Thymus (tissue), 11 donors: ENCODE measurements around the gene LIMS2. TPM values are rescaled to one million over a fixed set of nuclear protein-coding genes. Genes with fewer than 3 reads are reported as not detected.

Source experiments
- DNase-seq, 9 donors: peaks; one replicate each; pipeline ENCODE4 v3.0.0-alpha.2; 2013; ENCODE audit warnings: low spot score in 9 of 9, low read depth in 6 of 9, missing footprints in 1 of 9
- H3K27ac ChIP-seq, 2 donors: one replicate each; pipeline ENCODE4 v1.5.1; 2013; ENCODE audit warnings: control low read depth in 1 of 2, low read depth in 1 of 2, low read length in 1 of 2, mild to moderate bottlenecking in 1 of 2, moderate library complexity in 1 of 2
- H3K27me3 ChIP-seq, 2 donors: one replicate each; pipeline ENCODE4 v1.5.1; 2013; ENCODE audit warnings: low read length in 1 of 2; ENCODE audit not compliant: control insufficient read depth in 2 of 2, insufficient read depth in 1 of 2
- H3K36me3 ChIP-seq, 2 donors: one replicate each; pipeline ENCODE4 v1.5.1; 2013; ENCODE audit warnings: low read length in 1 of 2, mild to moderate bottlenecking in 1 of 2, moderate library complexity in 1 of 2; ENCODE audit not compliant: control insufficient read depth in 2 of 2, insufficient read depth in 2 of 2
- H3K4me1 ChIP-seq, 2 donors: one replicate each; pipeline ENCODE4 v1.5.1; 2013; ENCODE audit warnings: low read length in 2 of 2; ENCODE audit not compliant: control insufficient read depth in 2 of 2, insufficient read depth in 2 of 2
- H3K4me3 ChIP-seq, 2 donors: one replicate each; pipeline ENCODE4 v1.5.1; 2013; ENCODE audit warnings: low read length in 2 of 2, control low read depth in 1 of 2, mild to moderate bottlenecking in 1 of 2
- H3K9me3 ChIP-seq, 2 donors: one replicate each; pipeline ENCODE4 v1.5.1; 2013; ENCODE audit warnings: low read length in 1 of 2, mild to moderate bottlenecking in 1 of 2; ENCODE audit not compliant: control insufficient read depth in 2 of 2, insufficient read depth in 1 of 2
- WGBS: extraction: QIAGEN DNeasy Blood & Tissue Kit; methylation state at CpG from one replicate; pipeline ENCODE4 v1.1.7; 2013; 5-methylcytosine and 5-hydroxymethylcytosine counted together
- polyA plus RNA-seq: library from polyadenylated mRNA; stranded (reverse); fragments of 200-250 nt; gene quantifications from one replicate; pipeline ENCODE4 v1.2.3, GENCODE V29; 2013
- total RNA-seq: library from RNA; stranded (reverse); fragments of 120-200 nt; gene quantifications from one replicate; pipeline ENCODE4 v1.2.4, GENCODE V29; 2013
- donor health status: healthy.

Gene LIMS2
- total and polyA plus RNA-seq, 2 donors = 8.7 to 45.1 TPM

DNA sequence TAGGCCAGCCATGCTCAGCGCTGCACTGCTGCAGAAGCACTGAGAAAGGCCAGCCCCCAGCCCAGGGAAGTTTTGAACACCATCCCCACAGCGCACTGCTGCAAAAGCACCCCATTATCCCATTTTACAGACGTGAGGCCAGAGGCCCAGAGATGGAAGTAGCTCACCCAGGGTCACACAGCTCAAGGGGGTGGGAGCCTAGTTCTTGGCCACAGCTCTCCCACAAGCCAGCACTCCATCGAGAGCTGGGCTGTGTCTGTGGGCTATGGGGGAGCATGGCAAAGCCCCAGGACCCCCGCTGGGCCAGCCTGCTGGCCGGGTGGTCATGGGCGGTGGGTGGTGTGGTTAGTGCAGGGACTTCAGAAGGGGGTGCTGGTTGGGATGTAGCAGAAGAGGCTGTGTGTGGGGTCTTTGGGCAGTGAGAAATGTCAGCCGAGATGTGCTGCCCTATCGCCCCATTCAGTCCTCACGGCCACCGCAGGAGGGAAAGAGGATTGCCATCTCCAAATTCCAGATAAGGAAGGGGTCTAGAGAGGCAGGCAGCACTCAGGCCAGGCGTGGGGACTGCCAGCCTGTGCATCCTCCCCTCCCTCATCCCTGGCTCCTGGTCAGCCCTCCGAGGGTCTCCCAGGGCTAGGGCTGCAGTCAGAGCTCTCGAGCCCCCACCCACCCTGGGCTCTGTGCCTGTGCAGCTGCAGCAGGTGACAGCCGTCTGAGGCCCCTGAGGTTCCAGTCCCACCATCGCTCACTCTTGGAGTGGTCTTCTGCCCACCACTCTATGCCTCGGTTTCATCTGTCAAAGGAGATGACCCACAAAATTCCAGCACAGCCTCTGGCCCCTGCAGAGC, 46.3 kb downstream of the LIMS2 start:
- H3K9me3 ChIP-seq = no peaks in the 10 kb centered on the region
- H3K27me3 ChIP-seq = peaks cover 0 to 11% of the 10 kb centered on the region in 2 donors
- 95% methylated on average over 17 of the region's 17 CpGs for WGBS
- no peak overlapping the region for H3K27ac ChIP-seq
- DNase-seq = no peak
- H3K4me1 ChIP-seq = peaks cover 15 to 52% of the 10 kb centered on the region in 2 donors
- no peak overlapping the region for H3K4me3 ChIP-seq
- no peaks in the 10 kb centered on the region for H3K36me3 ChIP-seq

DNA sequence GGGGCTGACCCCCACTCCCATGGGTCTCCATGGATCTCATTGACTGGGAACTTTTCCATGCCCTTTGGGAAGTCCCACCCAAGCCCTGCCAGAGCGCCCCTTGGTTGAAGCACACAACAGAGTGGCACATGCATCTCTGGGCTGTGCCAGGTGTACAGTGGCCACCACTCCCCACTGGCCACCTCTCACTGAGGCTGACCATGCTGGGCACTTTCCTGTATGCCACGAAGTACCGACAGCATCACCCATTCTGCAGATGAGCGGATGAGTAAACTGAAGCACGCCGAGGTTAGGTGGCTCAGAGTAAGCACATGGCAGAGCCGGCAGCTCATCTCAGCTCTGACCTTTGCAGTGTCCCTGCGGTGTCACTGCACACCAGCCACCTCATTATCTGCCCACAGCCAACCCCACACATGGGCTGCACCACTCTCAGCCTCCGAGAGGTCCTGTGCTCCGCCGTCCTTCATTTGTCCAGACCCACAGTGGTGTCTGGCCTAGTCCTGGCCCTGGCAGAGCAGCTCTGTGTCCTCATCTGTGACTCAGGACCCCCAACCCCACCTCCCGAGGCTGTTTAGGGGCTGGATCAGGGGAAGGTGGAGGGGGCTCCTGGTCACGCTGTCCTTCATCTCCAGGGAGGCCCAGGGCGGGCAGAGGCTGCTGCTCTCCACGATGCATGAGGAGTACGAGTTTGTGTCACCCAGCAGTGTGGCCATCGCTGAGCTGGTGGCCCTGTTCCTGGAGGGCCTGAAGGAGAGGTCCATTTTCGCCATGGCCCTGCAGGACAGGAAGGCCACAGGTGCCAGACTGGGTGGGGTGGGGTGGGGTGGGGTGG, 47.4 kb downstream of the LIMS2 start:
- Histone ChIP-seq H3K4me3 (no peak overlapping the region), H3K9me3 (peaks cover 0 to 4% of the 10 kb centered on the region in 2 donors), H3K36me3 (no peaks in the 10 kb centered on the region), H3K27me3 (peaks cover 0 to 11% of the 10 kb centered on the region in 2 donors), H3K4me1 (peaks cover 10 to 52% of the 10 kb centered on the region in 2 donors), H3K27ac (no peak overlapping the region)
- WGBS = 97% methylated on average over 18 of the region's 18 CpGs
- no peak for DNase-seq

DNA sequence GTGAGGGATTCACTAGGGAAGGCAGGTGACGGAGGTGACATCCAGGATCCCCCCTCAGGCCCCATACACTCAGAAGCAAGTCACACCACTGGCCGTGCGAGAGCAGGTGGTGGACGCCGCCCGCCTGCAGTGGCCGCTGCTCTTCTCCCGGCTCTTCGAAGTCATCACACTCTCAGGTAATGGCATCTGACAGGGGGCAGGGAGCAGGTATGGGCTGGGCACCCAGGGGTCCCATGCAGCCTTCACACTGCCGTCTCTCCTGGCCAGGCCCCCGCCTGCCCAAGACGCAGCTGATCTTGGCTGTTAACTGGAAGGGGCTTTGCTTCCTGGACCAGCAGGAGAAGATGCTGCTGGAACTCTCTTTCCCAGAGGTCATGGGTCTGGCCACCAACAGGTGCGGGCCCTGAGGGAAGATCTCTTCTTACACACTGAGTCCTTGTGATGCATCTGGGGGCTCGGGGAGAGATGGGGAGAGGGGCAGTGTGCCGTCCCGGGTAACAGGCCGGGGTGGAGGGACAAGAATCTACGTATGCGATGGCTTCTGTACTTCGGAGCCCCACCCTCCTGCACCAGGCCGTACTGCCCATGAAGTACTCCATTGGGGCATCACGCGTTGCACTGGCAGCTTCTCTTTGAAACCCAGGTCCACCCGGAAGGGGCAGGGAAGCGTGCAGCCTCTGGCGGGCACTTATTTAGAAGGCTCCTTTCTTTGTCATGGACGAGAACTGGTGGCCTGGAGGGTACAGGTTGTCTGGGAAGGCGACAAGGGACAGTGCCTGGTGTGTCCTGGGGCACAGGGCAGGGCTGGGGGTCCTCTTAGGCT, 48.2 kb downstream of the LIMS2 start:
- Histone ChIP-seq H3K36me3 (no peaks in the 10 kb centered on the region), H3K4me1 (peaks cover 2 to 50% of the 10 kb centered on the region in 2 donors), H3K27me3 (peaks cover 0 to 11% of the 10 kb centered on the region in 2 donors), H3K4me3 (no peak overlapping the region), H3K9me3 (peaks cover 0 to 4% of the 10 kb centered on the region in 2 donors), H3K27ac (no peak overlapping the region)
- no peak for DNase-seq
- 97% methylated on average over 28 of the region's 28 CpGs for WGBS

DNA sequence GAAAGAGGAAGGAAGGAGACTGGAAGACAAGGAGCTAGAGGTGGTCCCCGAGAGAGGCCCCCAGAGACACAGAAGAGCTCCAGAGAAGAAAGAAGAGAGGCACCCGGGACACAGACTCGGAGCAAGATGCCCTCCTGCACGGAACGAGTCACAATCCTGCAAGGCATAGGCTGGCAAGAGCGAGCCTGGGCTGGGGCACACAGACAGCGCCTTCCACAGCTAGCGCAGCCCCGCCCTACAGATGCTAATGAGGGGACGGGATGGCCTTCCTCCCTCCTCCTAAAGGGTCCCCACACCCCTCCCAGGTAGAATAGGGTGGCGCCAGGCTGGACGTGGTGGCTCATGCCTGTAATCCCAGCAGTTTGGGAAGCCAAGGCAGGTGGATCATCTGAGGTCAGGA, 49.2 kb downstream of the LIMS2 start:
- Histone ChIP-seq H3K4me3 (no peak overlapping the region), H3K27me3 (peaks cover 0 to 11% of the 10 kb centered on the region in 2 donors), H3K27ac (no peak overlapping the region), H3K36me3 (no peaks in the 10 kb centered on the region), H3K9me3 (peaks cover 0 to 4% of the 10 kb centered on the region in 2 donors), H3K4me1 (peaks cover 0 to 41% of the 10 kb centered on the region in 2 donors)
- 89% methylated on average over 12 of the region's 12 CpGs for WGBS
- DNase-seq = no peak

DNA sequence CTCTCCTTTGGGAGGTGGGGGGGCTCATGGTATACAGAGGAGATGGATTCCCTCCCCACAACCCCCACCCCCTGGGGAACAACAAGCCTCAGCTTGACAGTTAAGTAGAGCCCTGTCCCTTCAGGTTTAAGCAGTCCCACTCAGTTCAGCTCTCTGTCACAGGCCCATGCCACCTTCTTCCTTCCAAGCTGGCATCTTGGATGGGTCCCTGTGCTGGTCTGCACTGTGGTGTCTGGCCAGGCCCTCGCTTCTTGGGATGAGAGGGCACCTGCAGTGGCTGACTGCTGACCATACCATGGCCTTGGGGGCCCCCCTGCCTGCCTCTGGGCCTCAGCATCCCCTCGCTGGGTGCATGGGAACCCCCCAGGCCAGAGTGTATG, 49.8 kb downstream of the LIMS2 start:
- no peak overlapping the region for H3K4me3 ChIP-seq
- WGBS = 93% methylated on average over 2 of the region's 2 CpGs
- H3K4me1 ChIP-seq = peaks cover 0 to 37% of the 10 kb centered on the region in 2 donors
- H3K9me3 ChIP-seq = peaks cover 0 to 4% of the 10 kb centered on the region in 2 donors
- no peaks in the 10 kb centered on the region for H3K36me3 ChIP-seq
- no peak for DNase-seq
- H3K27me3 ChIP-seq = peaks cover 0 to 11% of the 10 kb centered on the region in 2 donors
- H3K27ac ChIP-seq = no peak overlapping the region

DNA sequence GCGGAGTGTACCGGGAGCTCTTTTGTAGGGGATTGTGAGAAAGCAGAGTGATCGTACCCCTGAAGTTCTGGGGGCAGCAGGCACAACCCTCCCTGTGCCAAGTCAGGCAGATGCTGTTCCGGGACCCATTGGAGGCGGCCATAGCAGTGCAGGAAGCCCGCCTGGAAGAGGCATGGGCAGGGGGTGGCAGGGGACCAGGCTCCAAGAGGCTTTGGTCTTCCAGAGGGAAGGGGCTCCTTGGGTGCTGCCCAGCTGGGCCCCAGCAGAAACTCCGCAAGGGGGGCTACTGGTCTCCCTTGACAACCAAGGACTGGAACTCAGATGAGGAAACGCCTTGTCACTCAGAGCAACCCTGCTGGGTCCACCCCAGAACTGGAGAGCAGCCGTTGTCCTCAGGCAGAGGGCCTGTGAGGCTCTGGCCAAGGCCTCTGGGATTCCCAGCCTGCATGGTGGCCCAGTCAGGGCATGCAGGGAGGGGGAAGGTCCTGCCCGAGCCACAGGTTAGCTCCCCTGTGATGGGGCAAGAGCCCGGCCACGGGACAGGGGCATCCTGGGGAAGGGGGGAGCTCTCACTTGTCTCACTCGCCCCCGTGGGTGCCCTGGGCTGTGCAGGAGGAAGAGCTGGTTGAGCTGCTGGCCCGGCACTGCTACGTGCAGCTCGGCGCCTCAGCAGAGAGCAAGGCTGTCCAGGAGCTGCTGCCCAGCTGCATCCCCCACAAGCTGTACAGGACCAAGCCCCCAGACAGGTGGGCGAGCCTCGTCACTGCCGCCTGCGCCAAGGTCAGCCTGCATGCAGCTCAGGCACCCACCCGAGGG, 50.4 kb downstream of the LIMS2 start:
- Histone ChIP-seq H3K27ac (no peak overlapping the region), H3K9me3 (peaks cover 0 to 4% of the 10 kb centered on the region in 2 donors), H3K27me3 (peaks cover 0 to 11% of the 10 kb centered on the region in 2 donors), H3K4me1 (peaks cover 3 to 37% of the 10 kb centered on the region in 2 donors), H3K4me3 (no peak overlapping the region), H3K36me3 (no peaks in the 10 kb centered on the region)
- WGBS = 95% methylated on average over 23 of the region's 23 CpGs
- no peak for DNase-seq

DNA sequence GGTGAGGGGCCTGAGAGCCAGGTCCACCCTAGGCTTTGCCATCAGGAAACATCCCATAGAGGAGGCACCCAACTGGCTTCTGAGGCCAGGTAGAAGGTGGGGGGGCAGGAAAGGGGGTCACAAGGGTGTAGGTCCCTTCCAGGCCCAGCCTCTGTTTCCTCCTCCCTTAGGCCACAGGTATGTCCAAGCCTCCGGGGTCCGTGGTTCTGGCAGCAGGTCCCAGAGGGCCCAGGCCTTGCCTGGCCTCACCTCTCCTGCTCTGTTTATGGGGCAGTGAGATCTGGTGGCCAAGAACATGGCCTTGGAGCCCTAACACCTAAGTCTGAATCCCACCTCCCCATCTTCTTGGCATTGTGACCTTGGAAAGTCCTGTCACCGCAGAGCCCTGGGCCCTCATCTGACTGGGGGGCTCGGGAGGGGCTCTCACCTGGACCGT, 51.0 kb downstream of the LIMS2 start:
- Histone ChIP-seq H3K9me3 (peaks cover 0 to 4% of the 10 kb centered on the region in 2 donors), H3K36me3 (no peaks in the 10 kb centered on the region), H3K27me3 (peaks cover 0 to 11% of the 10 kb centered on the region in 2 donors), H3K27ac (no peak overlapping the region), H3K4me1 (peaks cover 9 to 39% of the 10 kb centered on the region in 2 donors), H3K4me3 (no peak overlapping the region)
- no peak for DNase-seq
- 97% methylated on average over 5 of the region's 5 CpGs for WGBS
